Smooth muscle cell (in vitro differentiated cells): ENCODE measurements around the gene TSR1. TPM values are rescaled to one million over a fixed set of nuclear protein-coding genes. Genes with fewer than 3 reads are reported as not detected.

ENCODE experiments used
- DNase-seq: peaks from one replicate; lab custom pipeline; 2025; ENCODE audit not compliant: unreplicated experiment; lab: John Stamatoyannopoulos, UW
- H2AFZ ChIP-seq: fragments of 200-600 bp; sonication (generic); 2 replicates; pipeline ENCODE4 v1.6.0; 2016; ENCODE audit warnings: antibody characterized with exemption, low read depth, mild to moderate bottlenecking
- H3F3A ChIP-seq: fragments of 200-600 bp; sonication (generic); 2 replicates; pipeline ENCODE4 v1.6.0; 2017; ENCODE audit warnings: antibody characterized with exemption, low read depth
- H3K27ac ChIP-seq: fragments of 200-600 bp; sonication (generic); 2 replicates; pipeline ENCODE4 v1.5.1; 2016; ENCODE audit warnings: low read depth, mild to moderate bottlenecking
- H3K27me3 ChIP-seq: fragments of 200-600 bp; sonication (generic); 2 replicates; pipeline ENCODE4 v1.6.1; 2016; ENCODE audit warnings: low read depth, mild to moderate bottlenecking
- H3K36me3 ChIP-seq: fragments of 200-600 bp; sonication (generic); 2 replicates; pipeline ENCODE4 v1.5.1; 2016; ENCODE audit warnings: low read depth
- H3K4me1 ChIP-seq: fragments of 200-600 bp; sonication (generic); 2 replicates; pipeline ENCODE4 v1.5.1; 2016; ENCODE audit warnings: low read depth
- H3K4me2 ChIP-seq: fragments of 200-600 bp; sonication (generic); 2 replicates; pipeline ENCODE4 v1.6.0; 2016; ENCODE audit warnings: mild to moderate bottlenecking
- H3K4me3 ChIP-seq: fragments of 200-600 bp; sonication (generic); 2 replicates; pipeline ENCODE4 v1.5.1; 2016; ENCODE audit warnings: mild to moderate bottlenecking
- H3K79me2 ChIP-seq: fragments of 200-600 bp; sonication (generic); 2 replicates; pipeline ENCODE4 v1.6.0; 2016; ENCODE audit warnings: low read depth, mild to moderate bottlenecking
- H3K9ac ChIP-seq: fragments of 200-600 bp; sonication (generic); 2 replicates; pipeline ENCODE4 v1.6.0; 2016; ENCODE audit warnings: low read depth
- H3K9me3 ChIP-seq: fragments of 200-600 bp; sonication (generic); replicated peaks from 2 replicates; pipeline ENCODE4 v1.5.1; 2016; ENCODE audit warnings: low read depth
- H4K20me1 ChIP-seq: fragments of 200-600 bp; sonication (generic); 2 replicates; pipeline ENCODE4 v1.6.0; 2016; ENCODE audit warnings: low read depth
- WGBS: methylation state at CpG from one replicate; pipeline ENCODE4 v1.1.7; 2016; ENCODE audit warnings: low lambda C conversion rate; 5-methylcytosine and 5-hydroxymethylcytosine counted together
- polyA plus RNA-seq: library from polyadenylated mRNA; unstranded; fragments of >200 nt; fragmentation: Nextera tagmentation; extraction: Ambion mirVana; gene quantifications from 2 replicates; pipeline ENCODE4 v1.2.1, GENCODE V29; 2016
- total RNA-seq: library from RNA; depleted of rRNA; stranded (reverse); fragments of >200 nt; gene quantifications from 2 replicates; pipeline ENCODE4 v1.2.3, GENCODE V29; 2014
- TF ChIP-seq, protein P1 (sequence below): fragments of 200-600 bp; sonication (generic); IDR thresholded peaks from 2 replicates; pipeline ENCODE4 v1.5.1; 2017; ENCODE audit warnings: borderline replicate concordance, mild to moderate bottlenecking, antibody characterized with exemption; ENCODE audit not compliant: insufficient read depth, poor library complexity, severe bottlenecking

TSR1 gene
- total and polyA plus RNA-seq, 2 experiments from 2014 or later = 17.6 to 39.5 TPM

DNA sequence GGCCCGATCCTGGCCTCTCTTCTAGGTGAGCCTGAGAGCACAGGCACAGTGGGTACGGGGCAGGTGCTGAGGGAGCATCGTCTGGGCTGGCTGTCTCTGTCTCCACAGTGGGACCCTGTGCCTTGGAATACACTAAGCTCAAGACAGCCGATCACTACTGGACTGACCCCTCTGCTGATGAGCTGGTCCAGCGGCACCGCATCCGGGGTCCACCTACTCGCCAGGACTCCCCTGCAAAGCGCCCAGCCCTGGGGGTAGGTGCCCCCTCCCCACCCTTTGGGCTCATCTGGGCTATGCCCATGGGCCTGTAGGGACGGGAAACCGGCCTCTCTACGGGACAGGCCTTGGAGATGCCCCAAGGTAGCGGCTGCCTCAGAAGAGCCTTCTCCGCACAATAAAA, 26.6 kb upstream of the TSR1 start:
- Histone ChIP-seq H3K4me3 (no peak overlapping the region), H3K9ac (no peak overlapping the region), H3K36me3 (no peaks in the 10 kb centered on the region), H2AFZ (no peak overlapping the region), H3K9me3 (no peaks in the 10 kb centered on the region), H3K79me2 (no peaks in the 10 kb centered on the region), H3K27ac (no peak overlapping the region), H4K20me1 (peaks cover under 1% of the 10 kb centered on the region), H3F3A (no peaks in the 10 kb centered on the region), H3K4me2 (no peak overlapping the region), H3K27me3 (no peaks in the 10 kb centered on the region), H3K4me1 (no peaks in the 10 kb centered on the region)
- TF ChIP-seq, protein P1, sequence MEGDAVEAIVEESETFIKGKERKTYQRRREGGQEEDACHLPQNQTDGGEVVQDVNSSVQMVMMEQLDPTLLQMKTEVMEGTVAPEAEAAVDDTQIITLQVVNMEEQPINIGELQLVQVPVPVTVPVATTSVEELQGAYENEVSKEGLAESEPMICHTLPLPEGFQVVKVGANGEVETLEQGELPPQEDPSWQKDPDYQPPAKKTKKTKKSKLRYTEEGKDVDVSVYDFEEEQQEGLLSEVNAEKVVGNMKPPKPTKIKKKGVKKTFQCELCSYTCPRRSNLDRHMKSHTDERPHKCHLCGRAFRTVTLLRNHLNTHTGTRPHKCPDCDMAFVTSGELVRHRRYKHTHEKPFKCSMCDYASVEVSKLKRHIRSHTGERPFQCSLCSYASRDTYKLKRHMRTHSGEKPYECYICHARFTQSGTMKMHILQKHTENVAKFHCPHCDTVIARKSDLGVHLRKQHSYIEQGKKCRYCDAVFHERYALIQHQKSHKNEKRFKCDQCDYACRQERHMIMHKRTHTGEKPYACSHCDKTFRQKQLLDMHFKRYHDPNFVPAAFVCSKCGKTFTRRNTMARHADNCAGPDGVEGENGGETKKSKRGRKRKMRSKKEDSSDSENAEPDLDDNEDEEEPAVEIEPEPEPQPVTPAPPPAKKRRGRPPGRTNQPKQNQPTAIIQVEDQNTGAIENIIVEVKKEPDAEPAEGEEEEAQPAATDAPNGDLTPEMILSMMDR = no peak
- 97% methylated on average over 14 of the region's 14 CpGs for WGBS
- DNase-seq = no peak

DNA sequence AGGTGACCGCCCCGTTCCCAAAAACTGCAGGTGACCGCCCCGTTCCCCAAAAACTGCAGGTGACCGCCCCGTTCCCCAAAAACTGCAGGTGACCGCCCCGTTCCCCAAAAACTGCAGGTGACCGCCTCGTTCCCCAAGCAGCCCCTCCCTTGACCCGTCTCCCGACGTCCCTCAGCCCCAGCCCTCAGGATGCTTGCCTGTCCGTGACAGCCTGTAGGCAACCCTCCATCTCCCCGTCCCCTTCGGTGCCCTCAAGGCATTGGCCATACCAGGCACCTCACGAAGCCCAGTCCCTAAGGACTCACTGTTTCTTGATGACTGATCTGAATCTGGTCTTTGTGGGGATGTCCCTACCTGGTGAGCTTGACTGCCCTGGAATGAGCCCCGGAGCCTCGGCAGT, 26.2 kb upstream of the TSR1 start:
- WGBS = 94% methylated on average over 11 of the region's 19 CpGs
- H3K27ac ChIP-seq = no peak overlapping the region
- no peak for DNase-seq
- no peak overlapping the region for H2AFZ ChIP-seq
- H3K36me3 ChIP-seq = no peaks in the 10 kb centered on the region
- H3K4me1 ChIP-seq = no peaks in the 10 kb centered on the region
- no peaks in the 10 kb centered on the region for H3K79me2 ChIP-seq
- peaks cover 6% of the 10 kb centered on the region for H4K20me1 ChIP-seq
- H3F3A ChIP-seq = no peaks in the 10 kb centered on the region
- no peak overlapping the region for H3K9ac ChIP-seq
- TF ChIP-seq, protein P1 = no peak
- no peak overlapping the region for H3K4me2 ChIP-seq
- H3K27me3 ChIP-seq = no peaks in the 10 kb centered on the region
- no peaks in the 10 kb centered on the region for H3K9me3 ChIP-seq
- no peak overlapping the region for H3K4me3 ChIP-seq

- Histone ChIP-seq H3K9ac (no peak overlapping the region), H3K27ac (no peak overlapping the region), H3K4me1 (no peaks in the 10 kb centered on the region), H3K9me3 (no peaks in the 10 kb centered on the region), H3K36me3 (no peaks in the 10 kb centered on the region), H2AFZ (no peak overlapping the region), H3F3A (no peaks in the 10 kb centered on the region), H4K20me1 (peaks cover 10% of the 10 kb centered on the region), H3K4me3 (no peak overlapping the region), H3K4me2 (no peak overlapping the region), H3K79me2 (no peaks in the 10 kb centered on the region), H3K27me3 (no peaks in the 10 kb centered on the region)
- DNase-seq = no peak
- TF ChIP-seq, protein P1 = no peak
- WGBS = 97% methylated on average over 11 of the region's 20 CpGs
Measured at GRCh38 chr17:2362016-2362415, 25.8 kb upstream of the TSR1 start.

GRCh38 chr17:2361010-2361760, 24.9 kb upstream of the TSR1 start:
- Histone ChIP-seq H3K4me1 (no peaks in the 10 kb centered on the region), H3K36me3 (no peaks in the 10 kb centered on the region), H3F3A (no peaks in the 10 kb centered on the region), H3K79me2 (no peaks in the 10 kb centered on the region), H3K4me2 (no peak overlapping the region), H3K9ac (no peak overlapping the region), H3K9me3 (no peaks in the 10 kb centered on the region), H3K4me3 (no peak overlapping the region), H2AFZ (no peak overlapping the region), H3K27ac (no peak overlapping the region), H3K27me3 (no peaks in the 10 kb centered on the region), H4K20me1 (peaks cover 11% of the 10 kb centered on the region)
- DNase-seq = no peak
- TF ChIP-seq, protein P1 = no peak
- 93% methylated on average over 21 of the region's 21 CpGs for WGBS
